ENCODE measurements around the gene P2RX5.

The P2RX5 gene

GRCh38 chr17:3657588-3657869, 38.4 kb downstream of the P2RX5 start:
- DNase-seq (ENCODE audit: low read depth in 3 of 3), result no peak

- DNase-seq (ENCODE audit: low read depth in 3 of 3), result no peak
Observed at GRCh38 chr17:3656755-3657587, 39.0 kb downstream of the P2RX5 start.

- no peak for DNase-seq (ENCODE audit: low read depth in 3 of 3)
Observed at GRCh38 chr17:3656353-3656752, 39.6 kb downstream of the P2RX5 start.

GRCh38 chr17:3655766-3656165, 40.2 kb downstream of the P2RX5 start:
- no peak for DNase-seq (ENCODE audit: low read depth in 3 of 3)

- peak in 2 of 3 experiments; percentile 14 to 52 for DNase-seq (ENCODE audit: low read depth in 3 of 3)
Observed at GRCh38 chr17:3647769-3648555, 48.0 kb downstream of the P2RX5 start.

GRCh38 chr17:3647251-3647650, 48.7 kb downstream of the P2RX5 start:
- DNase-seq (ENCODE audit: low read depth in 3 of 3), result no peak

DNA sequence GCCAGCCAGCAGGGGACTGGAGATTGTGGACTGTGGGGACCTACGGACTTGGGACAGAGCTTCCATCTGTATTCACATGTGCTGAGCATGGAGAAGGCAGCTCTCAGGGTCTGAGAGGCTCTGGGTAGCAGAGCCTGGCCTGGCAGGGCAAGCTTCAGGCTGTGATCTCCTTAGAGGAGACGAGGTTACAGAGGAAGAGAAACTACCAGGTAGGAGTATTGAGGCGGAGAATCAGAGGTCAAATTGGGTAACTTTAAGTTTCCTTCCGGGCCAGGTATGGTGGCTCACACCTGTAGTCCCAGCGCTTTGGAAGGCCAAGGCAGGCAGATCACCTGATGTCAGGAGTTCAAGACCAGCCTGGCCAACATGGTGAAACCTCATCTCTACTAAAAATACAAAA, 50.6 kb downstream of the P2RX5 start:
- DNase-seq (ENCODE audit: low read depth in 3 of 3), result no peak

DNA sequence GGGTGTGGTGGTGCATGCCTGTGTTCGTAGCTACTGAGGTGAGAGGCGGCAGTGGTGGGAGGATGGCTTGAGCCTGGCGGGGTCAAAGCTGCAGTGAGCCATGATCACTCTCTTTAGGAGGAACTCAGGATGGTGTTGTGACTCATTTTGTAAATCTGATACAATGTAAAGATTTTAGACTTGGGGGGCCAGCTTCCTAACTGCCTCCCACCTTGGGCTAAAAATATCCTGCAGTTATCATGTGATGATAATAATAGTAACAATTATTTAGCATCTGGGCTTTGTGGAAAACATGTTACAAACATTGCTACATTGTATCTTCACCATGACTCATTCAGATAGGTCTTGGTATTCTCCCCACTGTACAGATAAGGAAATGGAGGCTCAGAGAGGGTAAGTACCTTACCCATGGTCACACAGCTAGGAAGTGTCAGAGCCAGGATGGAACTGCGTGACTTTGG, 52.0 kb downstream of the P2RX5 start:
- peak in 1 of 3 experiments; percentile 26 for DNase-seq (ENCODE audit: low read depth in 3 of 3)

DNA sequence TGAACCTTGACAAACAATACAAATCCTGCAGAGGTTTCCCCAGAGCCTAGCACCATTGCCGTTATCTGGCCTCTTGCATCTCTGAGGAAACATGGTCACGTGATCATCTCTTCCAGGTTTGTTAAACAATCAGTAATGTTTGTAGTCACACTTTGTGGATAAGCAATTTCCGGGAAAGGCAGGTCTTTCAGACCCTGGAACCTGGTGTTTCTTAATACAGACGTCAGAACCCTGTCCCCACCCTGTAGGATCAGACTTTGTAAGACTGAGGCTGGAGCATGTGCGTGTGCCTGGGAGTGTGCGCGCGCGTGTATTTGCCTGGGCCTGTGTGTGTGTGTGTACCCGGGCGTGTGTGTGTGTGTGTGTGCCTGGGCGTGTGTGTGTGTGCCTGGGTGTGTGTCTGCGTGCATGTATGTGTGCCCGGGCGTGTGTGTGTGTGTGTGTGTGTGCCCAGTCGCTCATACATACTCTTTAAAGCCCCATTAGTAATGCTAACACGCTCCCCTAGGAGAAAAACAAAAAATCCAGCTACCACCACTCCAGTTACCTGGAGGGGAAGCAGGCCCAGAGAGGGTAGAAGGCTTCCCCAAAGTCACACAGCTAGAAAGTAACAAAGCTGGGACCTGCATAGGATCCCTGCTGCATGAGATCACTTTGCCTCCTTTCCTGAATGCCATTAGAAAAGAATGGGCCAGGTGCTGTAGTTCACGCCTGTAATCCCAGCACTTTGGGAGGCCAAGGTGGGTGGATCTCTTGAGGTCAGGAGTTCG, 54.1 kb downstream of the P2RX5 start:
- DNase-seq (ENCODE audit: low read depth in 3 of 3), result no peak

- no peak for DNase-seq (ENCODE audit: low read depth in 3 of 3)
Observed at GRCh38 chr17:3641014-3641413, 54.9 kb downstream of the P2RX5 start.

DNA sequence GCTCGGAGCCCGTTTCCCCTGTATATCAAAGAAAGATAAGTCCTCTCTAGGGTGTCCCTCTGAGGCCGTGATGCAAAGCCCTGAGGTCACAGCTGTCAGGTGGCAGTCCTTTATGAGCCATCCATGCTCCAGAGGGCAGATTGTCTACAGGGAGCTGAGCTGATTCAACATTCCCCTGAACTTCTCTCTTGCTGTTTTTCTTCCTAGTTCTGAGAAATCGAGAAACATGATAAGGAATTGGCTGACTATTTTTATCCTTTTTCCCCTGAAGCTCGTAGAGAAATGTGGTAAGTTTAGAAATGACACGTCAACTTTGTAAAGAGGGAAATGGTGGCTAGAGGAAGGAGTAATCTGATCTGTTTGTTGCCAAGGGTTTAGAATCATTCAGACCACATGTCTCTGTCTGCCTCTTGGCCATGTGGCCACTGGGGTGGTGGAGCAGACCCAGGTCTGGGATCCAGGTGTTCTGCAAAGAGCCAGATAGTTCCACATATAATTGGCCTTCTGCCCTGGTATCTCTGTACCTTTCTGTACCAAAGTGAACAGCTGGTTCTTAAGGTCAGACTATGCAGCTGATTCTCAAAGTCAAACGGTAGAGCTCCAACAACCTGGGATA, 55.9 kb downstream of the P2RX5 start:
- DNase-seq (ENCODE audit: low read depth in 3 of 3), result peak in 1 of 3 experiments; percentile 47

DNA sequence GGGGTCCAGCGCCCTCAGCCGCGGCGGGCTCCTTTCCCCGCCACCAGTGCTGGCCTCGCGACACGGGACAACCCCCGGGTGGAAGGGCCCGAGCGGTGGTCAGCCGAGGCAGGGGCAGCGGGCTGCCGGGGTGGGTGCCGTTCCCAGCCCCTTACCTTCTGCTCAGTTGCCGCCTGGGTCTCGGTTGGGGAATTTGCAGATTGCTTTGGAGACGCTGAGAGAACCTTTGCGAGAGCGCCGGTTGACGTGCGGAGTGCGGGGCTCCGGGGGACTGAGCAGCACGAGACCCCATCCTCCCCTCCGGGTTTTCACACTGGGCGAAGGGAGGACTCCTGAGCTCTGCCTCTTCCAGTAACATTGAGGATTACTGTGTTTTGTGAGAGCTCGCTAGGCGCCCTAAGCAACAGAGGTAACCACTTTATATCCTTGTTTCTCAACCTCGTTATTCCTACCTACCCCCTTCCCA, 59.0 kb downstream of the P2RX5 start:
- DNase-seq (ENCODE audit: low read depth in 3 of 3), result no peak

DNA sequence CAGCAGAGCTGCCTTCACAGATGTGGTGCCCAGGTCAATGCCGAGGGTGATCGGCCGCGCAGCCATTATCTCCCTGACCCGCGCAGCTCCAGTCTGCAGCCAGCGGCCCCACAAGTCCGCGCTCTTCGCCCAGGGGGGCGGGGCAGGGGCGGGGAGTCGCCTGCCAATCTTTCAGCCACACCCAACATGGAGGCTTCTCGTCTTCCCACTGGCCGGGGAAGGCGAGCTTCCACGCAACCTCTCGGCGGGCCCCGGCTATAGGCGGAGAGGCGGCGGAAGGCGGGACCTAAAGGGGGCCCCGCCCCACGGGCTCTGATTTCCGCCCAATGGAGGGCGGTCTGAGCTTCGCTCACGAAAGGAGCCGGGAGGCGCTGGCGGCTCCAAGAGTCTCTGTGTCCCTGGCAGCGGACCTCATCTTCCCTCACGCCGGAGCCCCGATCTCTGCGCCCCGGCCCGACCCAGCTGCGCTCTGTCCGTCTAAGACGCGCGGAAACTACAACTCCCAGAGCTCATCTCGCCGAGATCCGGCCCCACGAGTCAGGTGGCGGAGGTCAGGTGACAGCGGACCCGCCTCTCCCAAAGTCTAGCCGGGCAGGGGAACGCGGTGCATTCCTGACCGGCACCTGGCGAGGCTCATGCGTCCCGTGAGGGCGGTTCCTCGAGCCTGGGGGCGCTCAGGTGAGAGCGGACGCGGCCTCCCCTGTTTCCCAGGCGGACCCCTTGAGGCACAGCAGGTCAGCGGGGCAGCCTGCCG, 59.6 kb downstream of the P2RX5 start, which contains the start of the genes CTNS and SHPK:
CTNS (plus strand) TSS at position 607 of the 754 bp plus-strand sequence. CDS start 3,447 bp downstream, outside the sequence.
SHPK (minus strand) TSS at position 97 of the 754 bp plus-strand sequence; CDS start at position 66, 31 bp downstream.
- DNase-seq (ENCODE audit: low read depth in 3 of 3), result peak; percentile 87 to 95 (median 89)

DNA sequence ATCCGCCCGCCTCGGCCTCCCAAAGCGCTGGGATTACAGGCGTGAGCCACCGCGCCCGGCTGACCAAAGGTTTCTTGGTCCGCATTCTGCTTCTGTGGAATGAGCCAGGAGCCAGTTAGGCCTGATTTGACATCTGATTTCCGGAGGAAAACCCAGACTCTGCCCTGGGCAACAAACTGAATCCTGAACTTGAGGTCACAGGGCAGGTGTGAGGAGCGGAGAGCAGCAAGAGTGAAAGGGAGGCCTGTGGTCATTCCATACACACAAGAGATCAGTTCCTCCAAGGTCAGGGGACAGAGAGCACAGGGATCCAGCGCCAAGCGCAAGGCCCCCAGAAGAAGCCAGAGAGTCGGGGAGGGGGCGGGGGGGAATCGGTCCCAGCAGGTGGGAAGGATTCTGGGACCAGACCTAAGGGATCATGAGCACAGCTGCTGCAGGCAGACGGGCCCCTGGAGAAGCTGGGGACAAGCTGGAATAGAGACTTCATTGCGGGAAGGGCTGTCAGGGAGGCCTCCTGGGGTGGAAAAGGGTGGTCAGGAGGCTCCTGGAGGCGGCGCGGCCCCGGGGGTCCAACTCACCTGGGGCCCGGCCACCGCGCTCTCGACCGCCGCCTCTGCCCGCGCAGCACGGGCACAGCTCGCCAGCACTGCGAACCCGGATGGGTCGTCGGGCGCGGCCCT, 60.3 kb downstream of the P2RX5 start:
- DNase-seq (ENCODE audit: low read depth in 3 of 3), result no peak

- no peak for DNase-seq (ENCODE audit: low read depth in 3 of 3)
Observed at GRCh38 chr17:3632287-3632686, 63.7 kb downstream of the P2RX5 start.

- no peak for DNase-seq (ENCODE audit: low read depth in 3 of 3)
Observed at GRCh38 chr17:3630781-3631180, 65.2 kb downstream of the P2RX5 start.

DNA sequence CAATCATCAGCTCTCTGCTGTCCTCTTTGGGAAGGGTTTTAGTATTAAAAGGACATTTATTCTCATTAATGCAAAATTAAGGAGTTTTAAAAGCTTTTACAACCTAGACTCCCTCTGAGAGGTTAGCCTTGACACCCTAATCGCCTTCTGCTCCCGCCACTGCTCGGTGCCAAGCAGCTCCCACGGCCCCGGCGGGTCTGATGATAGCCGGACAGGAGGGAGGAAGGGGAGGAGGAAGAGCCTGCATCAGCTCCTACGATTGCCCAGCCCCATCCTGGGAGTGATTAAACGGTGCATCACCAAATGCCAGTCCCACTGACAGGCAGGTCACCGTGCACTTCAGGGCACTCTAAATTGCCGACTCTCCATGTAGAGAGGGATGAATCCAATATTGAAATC, 68.2 kb downstream of the P2RX5 start:
- no peak for DNase-seq (ENCODE audit: low read depth in 3 of 3)

- DNase-seq (ENCODE audit: low read depth in 3 of 3), result no peak
Observed at GRCh38 chr17:3626831-3627768, 68.9 kb downstream of the P2RX5 start.

Data from stimulated activated CD4-positive, alpha-beta T cell treated with anti-CD3 and anti-CD28 coated beads, TNF-alpha, amount 100 ng/mL, for 24 hours (primary cell).